H9 (cell line): ENCODE results near the gene ALAS1. TPM values are rescaled to one million over a fixed set of nuclear protein-coding genes. Genes with fewer than 3 reads are reported as not detected.

ENCODE experiments used
- DNase-seq: peaks from one replicate; pipeline ENCODE4 v3.0.0-alpha.2; 2017
- H2AFZ ChIP-seq: one replicate; pipeline ENCODE4 v1.6.1; 2013; ENCODE audit warnings: mild to moderate bottlenecking, low read length, control low read depth, moderate library complexity
- H2AK5ac ChIP-seq: 2 replicates; pipeline ENCODE4 v1.6.1; 2013; ENCODE audit warnings: low read length, control low read depth, mixed read lengths; ENCODE audit not compliant: insufficient read length
- H2BK120ac ChIP-seq: one replicate; pipeline ENCODE4 v1.6.1; 2013; ENCODE audit warnings: low read depth, mild to moderate bottlenecking, low read length, control low read depth, inconsistent platforms; ENCODE audit not compliant: poor library complexity, severe bottlenecking
- H2BK12ac ChIP-seq: 2 replicates; pipeline ENCODE4 v1.6.1; 2013; ENCODE audit warnings: low read length, control low read depth, mixed read lengths, low read depth; ENCODE audit not compliant: insufficient read length
- H2BK15ac ChIP-seq: 2 replicates; pipeline ENCODE4 v1.6.1; 2013; ENCODE audit warnings: low read depth, low read length, control low read depth
- H2BK20ac ChIP-seq: one replicate; pipeline ENCODE4 v1.6.1; 2013; ENCODE audit warnings: low read depth, mild to moderate bottlenecking, low read length, control low read depth, inconsistent platforms; ENCODE audit not compliant: poor library complexity, severe bottlenecking
- H2BK5ac ChIP-seq: 2 replicates; pipeline ENCODE4 v1.6.1; 2013; ENCODE audit warnings: low read length, control low read depth, mixed read lengths; ENCODE audit not compliant: insufficient read length
- H3K14ac ChIP-seq: 2 replicates; pipeline ENCODE4 v1.6.1; 2013; ENCODE audit warnings: low read length, control low read depth; ENCODE audit not compliant: insufficient read depth
- H3K18ac ChIP-seq: 2 replicates; pipeline ENCODE4 v1.6.1; 2013; ENCODE audit warnings: low read depth, mild to moderate bottlenecking, mixed read lengths, low read length, control low read depth; ENCODE audit not compliant: insufficient read length
- H3K23ac ChIP-seq: 2 replicates; pipeline ENCODE4 v1.6.1; 2013; ENCODE audit warnings: low read length, control low read depth, mixed read lengths, low read depth; ENCODE audit not compliant: insufficient read length
- H3K23me2 ChIP-seq: 2 replicates; pipeline ENCODE4 v1.6.1; 2013; ENCODE audit warnings: low read depth, mild to moderate bottlenecking, mixed read lengths, low read length, control low read depth; ENCODE audit not compliant: insufficient read length, poor library complexity, severe bottlenecking
- H3K27ac ChIP-seq: 2 replicates; pipeline ENCODE4 v1.5.1; 2013; ENCODE audit warnings: low read length, control low read depth, mixed read lengths, low read depth; ENCODE audit not compliant: insufficient read length
- H3K27me3 ChIP-seq: 2 replicates; pipeline ENCODE4 v1.6.1; 2013; ENCODE audit warnings: low read length, control low read depth, inconsistent platforms; ENCODE audit not compliant: insufficient read depth
- H3K4ac ChIP-seq: 2 replicates; pipeline ENCODE4 v1.6.1; 2013; ENCODE audit warnings: low read depth, mild to moderate bottlenecking, control low read depth, inconsistent platforms, low read length, moderate library complexity
- H3K4me1 ChIP-seq: 2 replicates; pipeline ENCODE4 v1.6.1; 2013; ENCODE audit warnings: low read length, control low read depth, inconsistent platforms; ENCODE audit not compliant: insufficient read depth
- H3K4me2 ChIP-seq: 2 replicates; pipeline ENCODE4 v1.6.1; 2013; ENCODE audit warnings: low read length, control low read depth, mixed read lengths; ENCODE audit not compliant: insufficient read length, insufficient read depth
- H3K56ac ChIP-seq: 2 replicates; pipeline ENCODE4 v1.6.1; 2013; ENCODE audit warnings: low read depth, mild to moderate bottlenecking, mixed read lengths, low read length, control low read depth; ENCODE audit not compliant: insufficient read length
- H3K79me1 ChIP-seq: 2 replicates; pipeline ENCODE4 v1.6.1; 2013; ENCODE audit warnings: low read depth, mild to moderate bottlenecking, moderate library complexity, low read length, control low read depth, inconsistent platforms; ENCODE audit not compliant: insufficient read depth, poor library complexity, severe bottlenecking
- H3K79me2 ChIP-seq: 2 replicates; pipeline ENCODE4 v1.6.1; 2013; ENCODE audit warnings: low read length, control low read depth, inconsistent platforms; ENCODE audit not compliant: insufficient read depth
- H3K9ac ChIP-seq: 2 replicates; pipeline ENCODE4 v1.6.1; 2013; ENCODE audit warnings: low read length, control low read depth, mixed read lengths; ENCODE audit not compliant: insufficient read length; ENCODE audit errors: extremely low read depth
- H3K9me3 ChIP-seq: one replicate; pipeline ENCODE4 v1.6.1; 2013; ENCODE audit warnings: low read depth, low read length, inconsistent platforms; ENCODE audit not compliant: control insufficient read depth
- H3T11ph ChIP-seq: one replicate; pipeline ENCODE4 v1.6.1; 2013; ENCODE audit warnings: mild to moderate bottlenecking, low read length, control low read depth, inconsistent platforms
- H4K20me1 ChIP-seq: one replicate; pipeline ENCODE4 v1.6.1; 2013; ENCODE audit not compliant: control insufficient read depth, insufficient read length, insufficient read depth
- H4K5ac ChIP-seq: 2 replicates; pipeline ENCODE4 v1.6.1; 2013; ENCODE audit warnings: low read depth, mild to moderate bottlenecking, mixed read lengths, low read length, control low read depth; ENCODE audit not compliant: insufficient read length
- H4K8ac ChIP-seq: replicated peaks from 2 replicates; pipeline ENCODE4 v1.6.1; 2013; ENCODE audit warnings: low read length, control low read depth, mixed read lengths, low read depth; ENCODE audit not compliant: insufficient read length
- H4K91ac ChIP-seq: 2 replicates; pipeline ENCODE4 v1.6.1; 2013; ENCODE audit warnings: low read depth, mild to moderate bottlenecking, moderate library complexity, mixed read lengths, low read length, control low read depth; ENCODE audit not compliant: insufficient read length
- H3K27ac Mint-ChIP-seq, 3 experiments: 2 replicates in 2 of 3; 3 replicates in 1 of 3; pipeline ENCODE4 v1.8.0; 2020 to 2021; ENCODE audit warnings: mixed read lengths in 3 of 3, mild to moderate bottlenecking in 1 of 3, moderate library complexity in 1 of 3
- H3K27me3 Mint-ChIP-seq: 2 replicates; pipeline ENCODE4 v1.8.0; 2021; ENCODE audit warnings: low read depth, mild to moderate bottlenecking, moderate library complexity, mixed read lengths
- H3K36me3 Mint-ChIP-seq, 3 experiments: 2 replicates in 2 of 3; 3 replicates in 1 of 3; pipeline ENCODE4 v1.8.0; 2020 to 2021; ENCODE audit warnings: low read depth in 3 of 3, mixed read lengths in 3 of 3; ENCODE audit not compliant: insufficient read depth in 1 of 3
- H3K4me1 Mint-ChIP-seq, 2 experiments: 2 replicates each; pipeline ENCODE4 v1.8.0; 2020; ENCODE audit warnings: mixed read lengths in 2 of 2
- H3K4me3 Mint-ChIP-seq, 2 experiments: 2 replicates in 1 of 2; 3 replicates in 1 of 2; pipeline ENCODE4 v1.8.0; 2020 to 2021; ENCODE audit warnings: mild to moderate bottlenecking in 2 of 2, mixed read lengths in 2 of 2, moderate library complexity in 1 of 2
- H3K9me3 Mint-ChIP-seq, 2 experiments: 2 replicates in 1 of 2; 3 replicates in 1 of 2; pipeline ENCODE4 v1.8.0; 2020; ENCODE audit warnings: mild to moderate bottlenecking in 2 of 2, mixed read lengths in 2 of 2, moderate library complexity in 1 of 2
- CTCF ChIP-seq: fragments of 200-600 bp; sonication (generic); conservative IDR thresholded peaks from 3 replicates; pipeline ENCODE4 v1.8.0; 2021; ENCODE audit warnings: antibody characterized with exemption, mild to moderate bottlenecking
- WGBS: extraction: QIAGEN DNeasy Blood & Tissue Kit; methylation state at CpG from one replicate; pipeline ENCODE4 v1.1.7; 2013; ENCODE audit warnings: missing lambda C conversion rate, low lambda C conversion rate, mixed read lengths; ENCODE audit not compliant: insufficient read length; ENCODE audit errors: extremely low coverage; 5-methylcytosine and 5-hydroxymethylcytosine counted together
- total RNA-seq: library from RNA; stranded (reverse); gene quantifications from 2 replicates; pipeline ENCODE4 v1.2.1, GENCODE V29; 2021

The ALAS1 gene
- total RNA-seq, 1 experiment from 2014 or later = 39.1 TPM

GRCh38 chr3:52173101-52173500, 24.9 kb upstream of the ALAS1 start:
- Histone ChIP-seq H3T11ph (no peak overlapping the region), H3K9ac (no peak overlapping the region), H3K14ac (no peak overlapping the region), H2AK5ac (no peak overlapping the region), H3K18ac (no peak overlapping the region), H2BK12ac (no peak overlapping the region), H2BK15ac (no peak overlapping the region), H3K27ac (no peak overlapping the region), H3K79me2 (no peaks in the 10 kb centered on the region), H2AFZ (no peak overlapping the region), H3K9me3 (no peaks in the 10 kb centered on the region), H3K27me3 (no peaks in the 10 kb centered on the region), H4K20me1 (no peaks in the 10 kb centered on the region), H2BK20ac (no peak overlapping the region), H4K91ac (no peak overlapping the region), H3K4me1 (no peaks in the 10 kb centered on the region), H3K79me1 (no peaks in the 10 kb centered on the region), H3K23ac (no peak overlapping the region), H3K4me2 (no peak overlapping the region), H2BK5ac (no peak overlapping the region), H2BK120ac (no peak overlapping the region), H3K4ac (no peak overlapping the region), H3K56ac (no peak overlapping the region), H3K23me2 (no peaks in the 10 kb centered on the region), H4K5ac (no peak overlapping the region), H4K8ac (no peak overlapping the region)
- no peak for TF ChIP-seq CTCF
- Mint-ChIP-seq H3K27me3 (no peaks in the 10 kb centered on the region; the same call in 1 of the 2 replicates), H3K4me3 (no peak overlapping the region), H3K36me3 (no peaks in the 10 kb centered on the region), H3K4me1 (peaks cover 21 to 26% of the 10 kb centered on the region in 2 experiments), H3K9me3 (no peaks in the 10 kb centered on the region; a peak in 1 of 5 replicates), H3K27ac (no peak overlapping the region)
- no CpG with 5 or more reads among the region's 1 CpG for WGBS
- no peak for DNase-seq
